Osteoblast (primary cell): ENCODE measurements around the gene KAZN. TPM values are rescaled to one million over a fixed set of nuclear protein-coding genes. Genes with fewer than 3 reads are reported as not detected.

ENCODE experiments used
- DNase-seq: peaks from one replicate; pipeline ENCODE4 v3.0.0; 2011; ENCODE audit warnings: low spot score, mixed read lengths; ENCODE audit not compliant: insufficient read length; ENCODE audit errors: missing footprints
- H2AFZ ChIP-seq: 2 replicates; pipeline ENCODE4 v1.6.0; 2011; ENCODE audit warnings: mild to moderate bottlenecking, low read length
- H3K27ac ChIP-seq: 2 replicates; pipeline ENCODE4 v1.5.1; 2011; ENCODE audit warnings: mild to moderate bottlenecking, low read depth, low read length, moderate library complexity
- H3K27me3 ChIP-seq: 2 replicates; pipeline ENCODE4 v1.6.0; 2012; ENCODE audit warnings: mild to moderate bottlenecking, control low read depth, inconsistent platforms, low read length, moderate library complexity; ENCODE audit not compliant: insufficient read depth
- H3K36me3 ChIP-seq: 2 replicates; pipeline ENCODE4 v1.5.1; 2011; ENCODE audit warnings: mild to moderate bottlenecking, low read length, control low read depth, moderate library complexity; ENCODE audit not compliant: insufficient read depth
- H3K4me1 ChIP-seq: 2 replicates; pipeline ENCODE4 v1.5.1; 2011; ENCODE audit warnings: mild to moderate bottlenecking, low read length, control low read depth, moderate library complexity; ENCODE audit not compliant: insufficient read depth
- H3K4me2 ChIP-seq: 2 replicates; pipeline ENCODE4 v1.6.0; 2011; ENCODE audit warnings: mild to moderate bottlenecking, low read length; ENCODE audit not compliant: insufficient read depth
- H3K4me3 ChIP-seq: fragments of 200-600 bp; sonication (generic); 3 replicates; pipeline ENCODE4 v1.5.1; 2012; ENCODE audit warnings: mild to moderate bottlenecking, low read length, inconsistent platforms; ENCODE audit not compliant: insufficient read depth
- H3K79me2 ChIP-seq: 2 replicates; pipeline ENCODE4 v1.6.0; 2012; ENCODE audit warnings: mild to moderate bottlenecking, low read length, control low read depth, inconsistent platforms; ENCODE audit not compliant: insufficient read depth
- H3K9me3 ChIP-seq: 2 replicates; pipeline ENCODE4 v1.5.1; 2011; ENCODE audit warnings: low read depth, low read length, control low read depth
- H4K20me1 ChIP-seq: 2 replicates; pipeline ENCODE4 v1.6.0; 2012; ENCODE audit warnings: mild to moderate bottlenecking, low read length, control low read depth; ENCODE audit not compliant: insufficient read depth
- CTCF ChIP-seq: IDR thresholded peaks from 2 replicates; pipeline ENCODE4 v1.5.1; 2011; ENCODE audit warnings: mild to moderate bottlenecking, low read depth, low read length, moderate library complexity; ENCODE audit errors: extremely low read depth
- total RNA-seq: library from RNA; depleted of rRNA; stranded (reverse); fragments of >200 nt; gene quantifications from 2 replicates; pipeline ENCODE4 v1.2.3, GENCODE V29; 2012

The KAZN gene
- total RNA-seq, 1 donor: 9.0 TPM

DNA sequence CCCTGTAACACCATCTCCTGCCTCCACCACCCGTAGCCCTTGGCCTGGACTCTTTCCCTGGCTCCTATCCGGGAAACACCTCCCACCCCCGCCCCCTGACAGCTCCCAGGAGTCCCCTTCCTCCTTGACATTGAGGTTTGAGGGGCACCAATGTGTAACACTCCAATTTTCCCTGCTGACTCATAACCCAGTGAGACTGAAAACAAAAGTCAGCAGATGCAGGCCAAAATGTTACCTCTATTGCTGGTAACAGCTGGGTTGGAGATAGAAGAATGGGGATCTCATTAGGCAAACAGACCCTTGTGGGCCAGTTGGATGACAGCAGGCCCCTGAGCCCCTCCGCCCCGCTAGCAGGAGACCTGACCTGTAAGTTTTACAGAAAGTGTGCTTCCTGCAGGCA, 237.2 kb downstream of the KAZN start:
- no peak for TF ChIP-seq CTCF
- H3K4me1 ChIP-seq: no peaks in the 10 kb centered on the region
- no peak overlapping the region for H3K27ac ChIP-seq
- H3K36me3 ChIP-seq: no peaks in the 10 kb centered on the region
- H2AFZ ChIP-seq: no peak overlapping the region
- H4K20me1 ChIP-seq: no peaks in the 10 kb centered on the region
- no peaks in the 10 kb centered on the region for H3K27me3 ChIP-seq
- H3K9me3 ChIP-seq: no peaks in the 10 kb centered on the region
- no peak overlapping the region for H3K4me3 ChIP-seq
- H3K79me2 ChIP-seq: no peaks in the 10 kb centered on the region
- DNase-seq: no peak
- no peak overlapping the region for H3K4me2 ChIP-seq

DNA sequence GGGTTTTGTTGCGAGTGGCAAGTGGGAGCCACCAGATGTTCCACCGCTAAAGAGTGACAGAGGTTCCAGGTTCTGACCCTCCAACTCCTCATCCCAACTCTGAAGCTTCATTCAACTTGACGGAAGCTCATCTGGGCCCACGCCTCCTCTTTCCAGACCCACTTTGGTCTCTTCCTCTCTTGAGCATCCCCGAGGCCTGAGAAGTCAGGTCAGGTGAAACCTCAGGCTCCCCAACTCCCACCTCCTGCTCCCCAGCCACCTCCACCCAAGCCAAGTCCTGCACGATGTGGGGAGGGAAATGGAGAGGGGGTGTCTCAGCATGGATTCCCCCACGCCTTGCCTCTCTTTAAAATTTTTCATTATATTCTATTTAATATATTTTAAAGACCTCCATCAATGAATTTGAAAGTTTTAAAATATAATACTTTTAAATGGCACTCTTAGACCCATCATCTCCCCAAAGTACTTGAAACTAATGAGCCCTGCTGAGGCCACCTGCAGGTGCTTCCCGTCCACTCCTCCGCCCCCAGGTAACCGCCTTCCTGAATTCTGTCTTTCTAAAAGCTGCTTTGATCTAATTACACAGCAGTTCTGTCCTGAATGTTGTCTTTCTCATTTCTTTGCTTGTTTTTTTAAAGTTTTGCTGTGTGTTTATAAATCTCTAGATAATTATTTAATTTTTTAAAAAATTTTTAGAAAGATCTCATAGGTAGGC, 238.1 kb downstream of the KAZN start:
- Histone ChIP-seq H3K4me2 (no peak overlapping the region), H3K4me1 (no peaks in the 10 kb centered on the region)
- no peak for TF ChIP-seq CTCF

DNA sequence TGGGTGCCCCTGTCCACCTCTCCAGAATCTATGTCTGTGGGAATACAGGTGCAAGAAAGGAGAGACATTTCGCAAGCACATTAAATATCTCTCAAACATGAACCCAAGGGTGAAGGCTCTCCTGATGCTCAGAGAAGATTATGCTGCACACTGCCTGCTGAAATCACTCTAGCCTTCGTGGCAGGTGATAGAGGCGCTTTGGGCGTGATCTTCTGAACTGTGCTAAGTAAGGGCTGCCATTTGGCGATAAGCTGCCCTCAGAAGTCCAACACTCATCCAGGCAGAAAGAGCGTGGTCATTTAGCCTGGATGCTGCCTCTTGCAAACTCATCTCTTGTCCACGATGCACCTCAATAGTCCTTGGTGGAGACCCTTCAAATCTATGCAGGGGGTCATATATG, 241.9 kb downstream of the KAZN start:
- no peaks in the 10 kb centered on the region for H4K20me1 ChIP-seq
- no peak for TF ChIP-seq CTCF
- no peak overlapping the region for H3K4me2 ChIP-seq
- H3K4me1 ChIP-seq: no peaks in the 10 kb centered on the region
- H3K36me3 ChIP-seq: no peaks in the 10 kb centered on the region
- H2AFZ ChIP-seq: no peak overlapping the region
- H3K27me3 ChIP-seq: no peaks in the 10 kb centered on the region
- no peak overlapping the region for H3K27ac ChIP-seq
- no peak for DNase-seq
- no peaks in the 10 kb centered on the region for H3K79me2 ChIP-seq
- H3K4me3 ChIP-seq: no peak overlapping the region
- peaks cover 10% of the 10 kb centered on the region for H3K9me3 ChIP-seq

More for the DNA sequence above, 238.1 kb downstream of the KAZN start:
- no peak overlapping the region for H2AFZ ChIP-seq
- no peak overlapping the region for H3K4me3 ChIP-seq
- DNase-seq: no peak
- no peaks in the 10 kb centered on the region for H3K27me3 ChIP-seq
- no peaks in the 10 kb centered on the region for H4K20me1 ChIP-seq
- no peak overlapping the region for H3K27ac ChIP-seq
- H3K36me3 ChIP-seq: no peaks in the 10 kb centered on the region
- no peaks in the 10 kb centered on the region for H3K79me2 ChIP-seq
- peaks cover 2% of the 10 kb centered on the region for H3K9me3 ChIP-seq

DNA sequence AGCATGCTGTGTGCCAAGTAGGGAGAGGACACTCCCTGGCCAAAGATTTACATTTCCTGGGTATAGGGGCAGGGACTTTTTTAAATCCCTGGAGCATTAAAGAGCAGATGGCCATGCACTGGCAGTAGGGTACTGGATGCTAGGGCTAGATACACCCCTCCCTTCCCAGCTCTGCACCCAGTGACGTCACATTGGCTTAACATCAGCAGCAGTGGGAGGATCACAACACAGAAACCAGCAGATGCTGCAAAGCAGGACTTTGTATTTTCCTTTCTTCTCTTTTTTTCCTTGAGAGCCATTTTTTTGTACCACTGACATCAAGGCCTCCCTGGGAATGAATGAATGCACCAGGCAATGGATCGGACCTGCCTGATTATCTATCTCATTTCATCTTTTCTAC, 243.0 kb downstream of the KAZN start:
- Histone ChIP-seq H3K9me3 (peaks cover 10% of the 10 kb centered on the region), H3K4me2 (no peak overlapping the region), H3K27me3 (no peaks in the 10 kb centered on the region), H3K4me3 (no peak overlapping the region), H3K27ac (no peak overlapping the region), H3K4me1 (no peaks in the 10 kb centered on the region), H2AFZ (no peak overlapping the region), H3K79me2 (no peaks in the 10 kb centered on the region), H3K36me3 (no peaks in the 10 kb centered on the region), H4K20me1 (no peaks in the 10 kb centered on the region)
- DNase-seq: no peak
- TF ChIP-seq CTCF: no peak
